Stimulated activated CD8-positive, alpha-beta memory T cell treated with anti-CD3 and anti-CD28 coated beads, Interleukin-2, amount 100 ng/mL, for 1 hour (primary cell): ENCODE results near the gene POGZ.

Experiments used
- DNase-seq, 2 donors: peaks; one replicate each; pipeline ENCODE4 v3.0.0-alpha.2; 2020; ENCODE audit warnings: low read depth in 2 of 2

Gene POGZ

GRCh38 chr1:151459331-151460046 lies at the start of gene POGZ:
POGZ (minus strand) TSS chr1:151459494; CDS start chr1:151442204, 17,290 bp downstream.
- peak; percentile 87 to 89 for DNase-seq

GRCh38 chr1:151508833-151509232 lies 49.5 kb upstream of the POGZ start:
- DNase-seq: no peak

GRCh38 chr1:151504759-151505158 lies 45.5 kb upstream of the POGZ start:
- no peak for DNase-seq

- no peak for DNase-seq
Measured at GRCh38 chr1:151504252-151504651, 45.0 kb upstream of the POGZ start.

GRCh38 chr1:151502859-151503780 lies 43.8 kb upstream of the POGZ start:
- no peak for DNase-seq

GRCh38 chr1:151502035-151502700 lies 42.9 kb upstream of the POGZ start:
- DNase-seq: no peak

GRCh38 chr1:151501474-151501873 lies 42.2 kb upstream of the POGZ start:
- no peak for DNase-seq

- DNase-seq: no peak
Measured at GRCh38 chr1:151499930-151500329, 40.6 kb upstream of the POGZ start.

- DNase-seq: no peak
Measured at GRCh38 chr1:151499365-151499764, 40.1 kb upstream of the POGZ start.

GRCh38 chr1:151495316-151495715 lies 36.0 kb upstream of the POGZ start:
- no peak for DNase-seq

- no peak for DNase-seq
Measured at GRCh38 chr1:151494741-151495281, 35.5 kb upstream of the POGZ start.

GRCh38 chr1:151493042-151493441 lies 33.7 kb upstream of the POGZ start:
- DNase-seq: no peak

GRCh38 chr1:151492120-151492519 lies 32.8 kb upstream of the POGZ start:
- no peak for DNase-seq

GRCh38 chr1:151491641-151492040 lies 32.3 kb upstream of the POGZ start:
- no peak for DNase-seq

GRCh38 chr1:151486557-151486956 lies 27.3 kb upstream of the POGZ start:
- no peak for DNase-seq

- no peak for DNase-seq
Measured at GRCh38 chr1:151485685-151486255, 26.5 kb upstream of the POGZ start.

GRCh38 chr1:151482017-151482416 lies 22.7 kb upstream of the POGZ start:
- DNase-seq: no peak

- DNase-seq: no peak
Measured at GRCh38 chr1:151479462-151479861, 20.2 kb upstream of the POGZ start.

- no peak for DNase-seq
Measured at GRCh38 chr1:151478923-151479322, 19.6 kb upstream of the POGZ start.

- DNase-seq: no peak
Measured at GRCh38 chr1:151478140-151478812, 19.0 kb upstream of the POGZ start.

GRCh38 chr1:151477066-151477465 lies 17.8 kb upstream of the POGZ start:
- DNase-seq: no peak
